Heart left ventricle (tissue), 16 donors: ENCODE results near the gene PRKG1. TPM values are rescaled to one million over a fixed set of nuclear protein-coding genes. Genes with fewer than 3 reads are reported as not detected.

Experiments
- ATAC-seq, 4 donors: fragments of 200-7000 bp; cut with Tn5 transposase; one replicate each; pipeline ENCODE4 v1.9.1; 2020 to 2022; ENCODE audit warnings: moderate library complexity in 4 of 4, mild to moderate bottlenecking in 3 of 4, moderate number of reproducible peaks in 1 of 4
- DNase-seq, 5 donors: peaks; one replicate each; pipeline ENCODE4 v3.0.0-alpha.2; 2020
- H3K27ac ChIP-seq, 12 donors: fragments of 200-600 bp; sonication (generic) in 4 of 12; one replicate each; pipeline versions ENCODE4 v1.5.0 to v1.8.0; 2016 to 2022; ENCODE audit warnings: mild to moderate bottlenecking in 2 of 12
- H3K27me3 ChIP-seq, 9 donors: fragments of 200-600 bp; sonication (generic) in 2 of 9; one replicate each; pipeline versions ENCODE4 v1.5.1 to v1.8.0; 2016 to 2022; ENCODE audit warnings: mild to moderate bottlenecking in 3 of 9
- H3K36me3 ChIP-seq, 9 donors: fragments of 200-600 bp; sonication (generic) in 2 of 9; one replicate each; pipeline versions ENCODE4 v1.5.0 to v1.8.0; 2018 to 2022; ENCODE audit warnings: mild to moderate bottlenecking in 2 of 9
- H3K4me1 ChIP-seq, 12 donors: fragments of 200-600 bp; sonication (generic) in 4 of 12; one replicate each; pipeline versions ENCODE4 v1.5.0 to v1.8.0; 2016 to 2022; ENCODE audit warnings: mild to moderate bottlenecking in 3 of 12
- H3K4me3 ChIP-seq, 12 donors: fragments of 200-600 bp; sonication (generic) in 4 of 12; one replicate each; pipeline versions ENCODE4 v1.5.0 to v1.8.0; 2017 to 2022; ENCODE audit warnings: mild to moderate bottlenecking in 9 of 12, moderate library complexity in 4 of 12
- H3K9me3 ChIP-seq, 12 donors: fragments of 200-600 bp; sonication (generic) in 4 of 12; one replicate each; pipeline versions ENCODE4 v1.5.0 to v1.8.0; 2016 to 2022; ENCODE audit warnings: mild to moderate bottlenecking in 1 of 12
- CTCF ChIP-seq, 12 donors: fragments of 200-600 bp; sonication (generic) in 4 of 12; IDR thresholded peaks; one replicate each; pipeline versions ENCODE4 v1.5.0 to v1.8.0; 2018 to 2022; ENCODE audit warnings: antibody characterized with exemption in 12 of 12, mild to moderate bottlenecking in 5 of 12
- POLR2A ChIP-seq, 2 donors: fragments of 450-650 bp; IDR thresholded peaks; one replicate each; pipeline ENCODE4 v1.6.1; 2017; ENCODE audit warnings: antibody characterized with exemption in 2 of 2, mild to moderate bottlenecking in 2 of 2, moderate library complexity in 2 of 2
- WGBS, 4 donors: extraction: QIAGEN DNeasy Blood & Tissue Kit in 2 of 4; methylation state at CpG; one replicate each; pipeline versions ENCODE4 v1.1.5 to v1.1.7; 2013 to 2018; 5-methylcytosine and 5-hydroxymethylcytosine counted together
- intact Hi-C, 10 donors: fragments of 100-400 bp; cut with DNase I; formaldehyde crosslinking; loops; one replicate each; pipeline versions ENCODE4 v1.11.1 to v1.14.2; 2022
- polyA plus RNA-seq, 2 donors: library from polyadenylated mRNA; stranded (reverse); fragments of 200-250 nt; gene quantifications; one replicate each; pipeline ENCODE4 v1.2.3, GENCODE V29; 2013
- total RNA-seq, 9 donors: library from RNA; depleted of rRNA in 2 of 9; stranded (reverse); fragments of >200 nt in 2 of 9; fragmentation: NEBNext Ultra II Directional in 3 of 9; extraction: Animal tissue kit (Norgen Biotek cat#: 25700) in 3 of 9; gene quantifications; one replicate each; pipeline versions ENCODE4 v1.1.0 to v1.2.4, GENCODE V29; 2016 to 2023
- donor health status: ischemic (EF 13 %, LVEDD 7.1; RV severe dilation, severe dysfunction).
- donor health status: healthy with polysubstance abuse.
- donor health status: DM: no; HTN: yes; CAD: no.
- donor health status: DM: no; HTN: no; CAD: no.
- donor health status: ischemic (EF 25% LVEDD 6.9; RV normal size, moderate dysfunction).
- donor health status: ischemic (EF 25% LVEDD 5.7; RV mildly dilated, moderate dysfunction).
- donor health status: healthy.
- donor health status: DM: yes; HTN: yes; CAD: no.
- donor health status: ischemic (EF 35%, LVEDD 5.7; RV mildly dilated, moderate dysfunction).
- donor health status: nonischemic (EF 11% LVEDD 7.7; RV severe dilation, severe dysfunction).
- donor health status: DM: yes; HTN: yes; CAD: no.
- donor health status: PGD.
- donor health status: ischemic (EF 29% LVEDD 5.4; RV normal size, mild dysfunction).
- donor health status: nonischemic (EF 23%, LVEDD 6.1; RV moderate dilation, normal function).

The PRKG1 gene
- total and polyA plus RNA-seq, 11 donors = 5.5 to 37.3 (median 29.3) TPM

DNA sequence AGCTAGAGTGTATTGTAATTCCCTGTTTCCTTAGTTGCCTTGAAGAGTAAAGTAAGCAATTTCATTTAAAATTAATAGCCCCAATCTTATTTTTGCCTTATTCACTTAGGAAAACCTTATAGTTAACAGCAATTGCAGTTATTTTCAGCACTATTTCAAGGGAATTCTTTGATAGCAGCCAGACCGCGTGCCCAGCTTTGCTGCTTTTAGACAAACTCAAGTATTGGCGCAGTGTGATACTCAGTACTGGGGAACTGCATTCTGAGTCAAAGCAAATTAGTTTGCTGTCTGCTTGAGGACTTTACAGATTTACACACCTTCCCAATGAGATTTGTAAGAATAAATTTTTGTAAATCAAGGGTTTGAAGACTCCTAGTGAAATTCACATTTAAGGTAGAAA lies 21.2 kb downstream of the PRKG1 start:
- ATAC-seq (peak in 1 of 4 donors; percentile 30), DNase-seq (no peak)
- H3K27ac ChIP-seq = peak overlapping the region in 3 of 12 donors; percentile 4 to 57 (median 13)
- H3K9me3 ChIP-seq = no peaks in the 10 kb centered on the region
- 29 to 58% (median 46%) methylated on average over 3 of the region's 3 CpGs for WGBS, 4 donors
- H3K4me1 ChIP-seq = peaks cover 0 to 67% (median 38%) of the 10 kb centered on the region in 12 donors
- intact Hi-C loops = loop anchor here in 1 of 10 donors (5.0 kb wide), 1 partner anchor 52 kb away; no protein-coding TSS in a partner anchor
- TF ChIP-seq CTCF (IDR thresholded peaks at IDR 0.05) = no peak
- no peak for TF ChIP-seq POLR2A (IDR thresholded peaks at IDR 0.05)
- H3K27me3 ChIP-seq = no peaks in the 10 kb centered on the region
- H3K36me3 ChIP-seq = no peaks in the 10 kb centered on the region
- no peak overlapping the region for H3K4me3 ChIP-seq

GRCh38 chr10:51097546-51097945 lies 23.3 kb downstream of the PRKG1 start:
- ATAC-seq (no peak), DNase-seq (no peak)
- TF ChIP-seq CTCF (IDR thresholded peaks at IDR 0.05) (no peak), POLR2A (IDR thresholded peaks at IDR 0.05) (no peak)
- no peaks in the 10 kb centered on the region for H3K9me3 ChIP-seq
- H3K27ac ChIP-seq = no peak overlapping the region
- peaks cover 0 to 48% (median 24%) of the 10 kb centered on the region in 12 donors for H3K4me1 ChIP-seq
- WGBS, 4 donors = 66 to 79% (median 75%) methylated on average over 4 of the region's 4 CpGs
- H3K36me3 ChIP-seq = no peaks in the 10 kb centered on the region
- intact Hi-C loops = loop anchor here in 1 of 10 donors (5.0 kb wide), 1 partner anchor 50 kb away; no protein-coding TSS in a partner anchor
- H3K4me3 ChIP-seq = no peak overlapping the region
- H3K27me3 ChIP-seq = no peaks in the 10 kb centered on the region

DNA sequence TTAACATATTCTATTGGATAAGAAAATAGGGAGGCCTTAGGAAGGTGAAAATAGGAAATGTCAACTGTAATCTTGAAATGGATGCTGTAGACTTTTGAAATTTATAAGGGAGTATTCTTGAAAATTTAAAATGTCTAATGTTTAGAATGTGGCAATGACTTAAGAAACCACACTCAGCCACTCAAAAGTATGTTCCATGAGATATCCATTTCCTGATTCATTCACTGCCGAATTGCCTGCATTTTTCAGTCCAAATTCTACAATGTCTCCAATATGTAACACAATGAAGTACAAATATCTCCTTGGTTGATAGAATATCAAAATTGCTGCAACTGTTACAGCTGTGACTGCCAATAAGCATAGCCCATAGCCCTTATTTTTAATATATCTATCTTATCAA lies 25.9 kb downstream of the PRKG1 start:
- no peaks in the 10 kb centered on the region for H3K9me3 ChIP-seq
- peaks cover 0 to 37% (median 15%) of the 10 kb centered on the region in 12 donors for H3K4me1 ChIP-seq
- intact Hi-C loops = no loop called here
- no peak overlapping the region for H3K4me3 ChIP-seq
- no peak for ATAC-seq
- DNase-seq = no peak
- no peak overlapping the region for H3K27ac ChIP-seq
- no peaks in the 10 kb centered on the region for H3K36me3 ChIP-seq
- no peaks in the 10 kb centered on the region for H3K27me3 ChIP-seq
- TF ChIP-seq CTCF (IDR thresholded peaks at IDR 0.05) = no peak
- TF ChIP-seq POLR2A (IDR thresholded peaks at IDR 0.05) = no peak
- 64 to 72% (median 68%) methylated on average over 1 of the region's 1 CpG for WGBS, 4 donors

DNA sequence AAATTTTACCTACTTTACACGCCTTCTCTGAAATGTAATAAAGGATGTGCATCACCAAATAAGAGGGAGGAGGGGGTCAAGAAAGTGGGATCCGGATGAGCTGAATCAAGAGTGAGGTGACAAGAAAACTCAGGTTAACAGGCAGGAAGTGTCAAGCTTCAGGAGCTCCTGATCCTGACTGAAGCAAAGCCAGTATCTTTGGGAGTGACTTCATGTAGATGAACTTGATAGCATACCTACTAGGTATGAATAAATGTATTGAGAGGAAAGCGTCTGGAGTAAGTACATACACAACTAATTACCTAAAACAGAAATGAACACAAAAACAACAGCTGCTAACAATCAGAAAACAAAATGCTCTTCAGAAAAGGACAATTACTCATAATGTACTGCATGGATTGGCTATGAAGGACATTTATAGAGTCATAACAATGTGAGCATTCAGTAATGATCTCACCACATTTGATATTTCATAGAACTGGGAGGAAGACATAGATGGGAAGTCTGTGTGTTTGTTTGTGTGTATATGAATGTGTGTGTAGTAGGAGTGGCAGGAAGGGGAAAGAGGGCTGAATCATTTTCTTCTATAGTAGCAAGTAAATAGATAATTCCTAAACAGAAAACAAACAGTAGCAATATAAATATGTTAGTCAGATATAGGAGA lies 29.4 kb downstream of the PRKG1 start:
- 74 to 85% (median 77%) methylated on average over 3 of the region's 3 CpGs for WGBS, 4 donors
- intact Hi-C loops = no loop called here
- H3K36me3 ChIP-seq = no peaks in the 10 kb centered on the region

More for the DNA sequence above, 29.4 kb downstream of the PRKG1 start:
- DNase-seq = no peak
- ATAC-seq = no peak
- Histone ChIP-seq H3K27me3 (no peaks in the 10 kb centered on the region), H3K9me3 (no peaks in the 10 kb centered on the region), H3K4me3 (no peak overlapping the region), H3K4me1 (peaks cover 0 to 23% (median 4%) of the 10 kb centered on the region in 12 donors), H3K27ac (no peak overlapping the region)
- TF ChIP-seq POLR2A (IDR thresholded peaks at IDR 0.05) (no peak), CTCF (IDR thresholded peaks at IDR 0.05) (no peak)
